ENCODE results near the gene NARF.

NARF gene

GRCh38 chr17:82528484-82529265, 70.1 kb downstream of the NARF start:
- Histone ChIP-seq H3K79me2 (ENCODE audit: insufficient read depth, low read length) (peaks cover 99% of the 10 kb centered on the region), H3K36me3 (ENCODE audit: low read length) (no peaks in the 10 kb centered on the region), H3K4me3 (ENCODE audit: insufficient read depth, low read length, poor library complexity, severe bottlenecking) (no peak overlapping the region), H3K9ac (ENCODE audit: low read length) (no peak overlapping the region), H3F3A (ENCODE audit: insufficient read depth) (peaks cover 5% of the 10 kb centered on the region; the same call in 1 of the 2 replicates), H2AFZ (ENCODE audit: low read depth, low read length, severe bottlenecking) (no peak overlapping the region), H3K4me2 (ENCODE audit: low read depth, low read length, poor library complexity, severe bottlenecking) (no peak overlapping the region), H3K27me3 (ENCODE audit: low read length) (no peaks in the 10 kb centered on the region), H3K27ac (ENCODE audit: low read depth, low read length) (no peak overlapping the region), H4K20me1 (ENCODE audit: low read depth, low read length) (peaks cover 42% of the 10 kb centered on the region), H3K9me3 (ENCODE audit: insufficient read depth, low read length) (no peaks in the 10 kb centered on the region), H3K9me2 (replicated peaks; ENCODE audit: insufficient read depth, low read length) (no peaks in the 10 kb centered on the region)
- TF ChIP-seq CTCF (IDR thresholded peaks at IDR 0.05; ENCODE audit: insufficient read depth, low read length, poor library complexity, severe bottlenecking) (no peak), EZH2phosphoT487 (conservative IDR thresholded peaks at IDR 0.05; ENCODE audit: low read length) (no peak)

- Histone ChIP-seq H3K79me2 (ENCODE audit: insufficient read depth, low read length) (peaks cover 99% of the 10 kb centered on the region), H2AFZ (ENCODE audit: low read depth, low read length, severe bottlenecking) (no peak overlapping the region), H3K36me3 (ENCODE audit: low read length) (no peaks in the 10 kb centered on the region), H3K9ac (ENCODE audit: low read length) (no peak overlapping the region), H3K4me3 (ENCODE audit: insufficient read depth, low read length, poor library complexity, severe bottlenecking) (no peak overlapping the region), H3F3A (ENCODE audit: insufficient read depth) (peaks cover 5% of the 10 kb centered on the region; the same call in 1 of the 2 replicates), H3K9me2 (replicated peaks; ENCODE audit: insufficient read depth, low read length) (no peaks in the 10 kb centered on the region), H3K27ac (ENCODE audit: low read depth, low read length) (no peak overlapping the region), H4K20me1 (ENCODE audit: low read depth, low read length) (peaks cover 37% of the 10 kb centered on the region), H3K27me3 (ENCODE audit: low read length) (no peaks in the 10 kb centered on the region), H3K9me3 (ENCODE audit: insufficient read depth, low read length) (no peaks in the 10 kb centered on the region), H3K4me2 (ENCODE audit: low read depth, low read length, poor library complexity, severe bottlenecking) (no peak overlapping the region)
- TF ChIP-seq EZH2phosphoT487 (conservative IDR thresholded peaks at IDR 0.05; ENCODE audit: low read length) = no peak
These were observed 71.4 kb downstream of the NARF start for GRCh38 chr17:82529914-82530300.

GRCh38 chr17:82531431-82531881, 72.9 kb downstream of the NARF start:
- H3K4me3 ChIP-seq (ENCODE audit: insufficient read depth, low read length, poor library complexity, severe bottlenecking) = no peak overlapping the region
- no peaks in the 10 kb centered on the region for H3K9me3 ChIP-seq (ENCODE audit: insufficient read depth, low read length)
- H3K27ac ChIP-seq (ENCODE audit: low read depth, low read length) = no peak overlapping the region
- no peak overlapping the region for H2AFZ ChIP-seq (ENCODE audit: low read depth, low read length, severe bottlenecking)
- TF ChIP-seq CTCF (IDR thresholded peaks at IDR 0.05; ENCODE audit: insufficient read depth, low read length, poor library complexity, severe bottlenecking) = no peak
- TF ChIP-seq EZH2phosphoT487 (conservative IDR thresholded peaks at IDR 0.05; ENCODE audit: low read length) = no peak
- H3K27me3 ChIP-seq (ENCODE audit: low read length) = no peaks in the 10 kb centered on the region
- H3K36me3 ChIP-seq (ENCODE audit: low read length) = no peaks in the 10 kb centered on the region
- H3K4me2 ChIP-seq (ENCODE audit: low read depth, low read length, poor library complexity, severe bottlenecking) = no peak overlapping the region
- H3F3A ChIP-seq (ENCODE audit: insufficient read depth) = peaks cover 5% of the 10 kb centered on the region; the same call in 1 of the 2 replicates
- H3K79me2 ChIP-seq (ENCODE audit: insufficient read depth, low read length) = peaks cover 99% of the 10 kb centered on the region
- peaks cover 30% of the 10 kb centered on the region for H4K20me1 ChIP-seq (ENCODE audit: low read depth, low read length)
- no peak overlapping the region for H3K9ac ChIP-seq (ENCODE audit: low read length)
- H3K9me2 ChIP-seq (replicated peaks; ENCODE audit: insufficient read depth, low read length) = no peaks in the 10 kb centered on the region

GRCh38 chr17:82534401-82534812, 75.9 kb downstream of the NARF start:
- H3K9me2 ChIP-seq (replicated peaks; ENCODE audit: insufficient read depth, low read length) = no peaks in the 10 kb centered on the region
- peaks cover 30% of the 10 kb centered on the region for H4K20me1 ChIP-seq (ENCODE audit: low read depth, low read length)
- no peaks in the 10 kb centered on the region for H3K36me3 ChIP-seq (ENCODE audit: low read length)
- H3K27ac ChIP-seq (ENCODE audit: low read depth, low read length) = no peak overlapping the region
- H2AFZ ChIP-seq (ENCODE audit: low read depth, low read length, severe bottlenecking) = no peak overlapping the region
- H3K27me3 ChIP-seq (ENCODE audit: low read length) = no peaks in the 10 kb centered on the region
- no peak overlapping the region for H3K4me2 ChIP-seq (ENCODE audit: low read depth, low read length, poor library complexity, severe bottlenecking)
- H3K9ac ChIP-seq (ENCODE audit: low read length) = no peak overlapping the region
- peaks cover 100% of the 10 kb centered on the region for H3K79me2 ChIP-seq (ENCODE audit: insufficient read depth, low read length)
- H3K4me3 ChIP-seq (ENCODE audit: insufficient read depth, low read length, poor library complexity, severe bottlenecking) = no peak overlapping the region
- no peaks in the 10 kb centered on the region for H3F3A ChIP-seq (ENCODE audit: insufficient read depth)
- H3K9me3 ChIP-seq (ENCODE audit: insufficient read depth, low read length) = no peaks in the 10 kb centered on the region
- TF ChIP-seq EZH2phosphoT487 (conservative IDR thresholded peaks at IDR 0.05; ENCODE audit: low read length) (no peak), CTCF (IDR thresholded peaks at IDR 0.05; ENCODE audit: insufficient read depth, low read length, poor library complexity, severe bottlenecking) (no peak)

All from SU-DHL-6 (cell line).